ENCODE results near the gene CHTF18. TPM values are rescaled to one million over a fixed set of nuclear protein-coding genes. Genes with fewer than 3 reads are reported as not detected.

The CHTF18 gene
- total and polyA plus RNA-seq, 2 donors from 2014 or later: 4.2 to 16.0 TPM

DNA sequence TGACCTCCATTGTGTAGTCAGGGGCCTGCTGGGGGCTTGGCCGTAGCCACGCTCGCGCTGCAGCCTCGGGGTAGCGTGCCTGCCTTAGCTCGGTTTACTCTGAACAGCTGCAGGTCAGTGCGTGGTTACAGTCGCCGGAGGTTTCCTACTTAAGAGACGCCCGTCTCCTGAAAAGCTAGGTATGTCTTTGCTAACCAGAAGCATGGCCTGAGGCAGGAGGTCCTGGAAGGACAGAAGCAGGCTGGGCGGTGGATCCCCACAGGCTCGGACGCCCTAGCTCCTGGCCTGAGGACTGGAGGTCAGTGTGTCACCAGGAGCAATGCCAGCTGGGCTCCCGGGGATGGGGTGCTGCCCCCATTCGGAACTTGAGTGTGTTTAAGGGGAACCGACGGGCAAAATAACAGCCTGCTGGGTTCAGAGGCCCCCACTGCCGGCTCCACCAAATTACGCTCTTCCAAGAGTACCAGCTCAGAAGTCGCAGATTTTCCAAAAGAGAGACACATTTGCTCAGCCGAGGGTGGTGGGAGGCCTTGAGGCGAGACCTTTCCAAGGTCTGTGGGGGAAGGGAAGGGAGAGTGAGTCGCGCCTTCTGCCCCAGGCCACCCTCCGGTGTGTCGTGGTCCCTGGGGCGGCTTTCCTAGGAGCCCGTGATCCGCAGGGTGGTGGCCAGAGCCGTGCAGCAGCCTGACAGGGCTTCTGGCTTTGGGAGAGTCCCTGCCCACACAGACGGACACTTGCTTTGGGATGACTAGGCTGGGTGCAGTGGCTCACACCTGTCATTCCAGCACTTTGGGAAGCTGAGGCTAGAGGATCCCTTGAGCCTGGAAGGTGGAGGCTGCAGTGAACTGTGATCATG, 16.0 kb downstream of the CHTF18 start:
- H3K36me3 ChIP-seq (ENCODE audit: control insufficient read depth in 2 of 3, insufficient read depth in 3 of 3, low read length in 3 of 3): no peaks in the 10 kb centered on the region
- DNase-seq (peak in 1 of 5 donors; percentile 60), FAIRE-seq (no peak)
- peaks cover 0 to 3% (median 0%) of the 10 kb centered on the region in 3 donors for H3K4me1 ChIP-seq (ENCODE audit: control insufficient read depth in 2 of 3, insufficient read depth in 2 of 3, low read depth in 1 of 3, low read length in 3 of 3)
- H3K27ac ChIP-seq (ENCODE audit: low read depth in 2 of 2, low read length in 2 of 2): no peak overlapping the region
- H3K4me3 ChIP-seq (ENCODE audit: low read length in 3 of 3): no peak overlapping the region
- intact Hi-C loops (cut with DNase I): no loop called here
- peaks cover 6% of the 10 kb centered on the region for H3K27me3 ChIP-seq (ENCODE audit: control insufficient read depth, insufficient read depth, low read length)
- TF ChIP-seq CTCF (IDR thresholded peaks at IDR 0.05; ENCODE audit: borderline replicate concordance, extremely low read depth, insufficient read depth): no peak
- peaks cover 0 to 2% (median 0%) of the 10 kb centered on the region in 3 donors for H3K9me3 ChIP-seq (ENCODE audit: control insufficient read depth in 2 of 3, insufficient read depth in 1 of 3, low read length in 3 of 3)
- no peak overlapping the region for H3K9ac ChIP-seq (ENCODE audit: low read length in 3 of 3)

- Histone ChIP-seq H3K9me3 (ENCODE audit: control insufficient read depth in 2 of 3, insufficient read depth in 1 of 3, low read length in 3 of 3) (peaks cover 0 to 2% (median 0%) of the 10 kb centered on the region in 3 donors), H3K36me3 (ENCODE audit: control insufficient read depth in 2 of 3, insufficient read depth in 3 of 3, low read length in 3 of 3) (no peaks in the 10 kb centered on the region), H3K27ac (ENCODE audit: low read depth in 2 of 2, low read length in 2 of 2) (no peak overlapping the region), H3K4me3 (ENCODE audit: low read length in 3 of 3) (no peak overlapping the region), H3K4me1 (ENCODE audit: control insufficient read depth in 2 of 3, insufficient read depth in 2 of 3, low read depth in 1 of 3, low read length in 3 of 3) (peaks cover 0 to 3% (median 0%) of the 10 kb centered on the region in 3 donors), H3K27me3 (ENCODE audit: control insufficient read depth, insufficient read depth, low read length) (peaks cover 6% of the 10 kb centered on the region), H3K9ac (ENCODE audit: low read length in 3 of 3) (no peak overlapping the region)
- no peak for FAIRE-seq
- intact Hi-C loops (cut with DNase I): no loop called here
- no peak for TF ChIP-seq CTCF (IDR thresholded peaks at IDR 0.05; ENCODE audit: borderline replicate concordance, extremely low read depth, insufficient read depth)
- no peak for DNase-seq
These were observed 17.1 kb downstream of the CHTF18 start for GRCh38 chr16:805474-805873.

DNA sequence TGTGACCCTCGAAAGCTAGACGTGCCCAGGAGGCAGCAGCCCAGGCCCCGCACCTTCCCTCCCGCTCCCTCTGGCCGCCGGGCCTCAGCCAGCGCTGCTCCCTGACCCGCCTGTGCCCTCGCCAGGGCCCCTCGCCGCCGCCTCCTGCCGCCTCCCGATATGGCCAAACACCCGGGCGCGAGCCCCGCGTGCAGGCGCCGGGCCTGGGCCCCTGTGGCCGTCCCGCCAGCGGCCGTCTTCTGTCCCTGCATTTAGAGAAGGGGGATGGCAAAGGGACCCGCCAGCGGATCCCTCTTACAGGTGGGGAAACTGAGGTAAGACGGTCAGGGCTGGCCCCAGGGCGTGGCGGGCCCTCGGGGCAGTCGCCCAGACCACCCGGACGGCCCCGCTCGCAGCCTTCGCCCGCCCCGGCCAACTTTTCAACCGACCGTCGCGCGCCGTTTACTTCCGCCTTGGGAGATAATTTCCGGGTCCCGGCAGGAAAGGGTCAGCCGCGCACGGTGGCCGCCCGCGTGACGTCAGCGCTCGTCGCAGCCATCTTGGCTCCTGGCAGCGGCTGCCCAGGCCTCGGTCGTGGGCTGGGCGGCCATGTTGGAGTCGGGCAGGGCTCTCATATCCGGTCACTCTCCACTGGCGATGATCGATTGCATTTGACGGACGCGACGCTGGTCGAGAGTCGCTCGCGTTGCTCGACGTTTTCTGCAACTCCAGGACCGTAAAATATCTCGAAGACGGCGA, 19.1 kb downstream of the CHTF18 start:
- FAIRE-seq: peak; percentile 54
- DNase-seq: peak; percentile 94 to 98 (median 96)
- Histone ChIP-seq H3K36me3 (ENCODE audit: control insufficient read depth in 2 of 3, insufficient read depth in 3 of 3, low read length in 3 of 3) (no peaks in the 10 kb centered on the region), H3K27me3 (ENCODE audit: control insufficient read depth, insufficient read depth, low read length) (peaks cover 3% of the 10 kb centered on the region), H3K9me3 (ENCODE audit: control insufficient read depth in 2 of 3, insufficient read depth in 1 of 3, low read length in 3 of 3) (peaks cover 0 to 2% (median 0%) of the 10 kb centered on the region in 3 donors), H3K9ac (ENCODE audit: low read length in 3 of 3) (peak overlapping the region in 2 of 3 donors; percentile 69 to 81), H3K27ac (ENCODE audit: low read depth in 2 of 2, low read length in 2 of 2) (peak overlapping the region; percentile 43 to 72), H3K4me3 (ENCODE audit: low read length in 3 of 3) (peak overlapping the region; percentile 70 to 89 (median 79)), H3K4me1 (ENCODE audit: control insufficient read depth in 2 of 3, insufficient read depth in 2 of 3, low read depth in 1 of 3, low read length in 3 of 3) (peaks cover 0 to 3% (median 0%) of the 10 kb centered on the region in 3 donors)
- intact Hi-C loops (cut with DNase I): no loop called here
- TF ChIP-seq CTCF (IDR thresholded peaks at IDR 0.05; ENCODE audit: borderline replicate concordance, extremely low read depth, insufficient read depth): no peak

Measured in kidney (tissue), 14 donors.